ENCODE data around the gene COMMD6. TPM values are rescaled to one million over a fixed set of nuclear protein-coding genes. Genes with fewer than 3 reads are reported as not detected.

Gene COMMD6
- total RNA-seq, 1 experiment from 2014 or later = 131 TPM

- no CpG with 5 or more reads among the region's 3 CpGs for WGBS (ENCODE audit: extremely low coverage, insufficient read length, low lambda C conversion rate)
These were observed 15.7 kb downstream of the COMMD6 start for GRCh38 chr13:75521956-75522355.

More at GRCh38 chr13:75521956-75522355, 15.7 kb downstream of the COMMD6 start:
- no peak overlapping the region for H2BK20ac ChIP-seq (ENCODE audit: low read depth, low read length, poor library complexity, severe bottlenecking)
- no peak overlapping the region for H3T11ph ChIP-seq (ENCODE audit: low read length)
- no peak overlapping the region for H2BK12ac ChIP-seq (ENCODE audit: insufficient read length, low read depth, low read length)
- no peak for DNase-seq
- H3K27me3 Mint-ChIP-seq (ENCODE audit: low read depth) = no peaks in the 10 kb centered on the region
- no peaks in the 10 kb centered on the region for H3K4me1 ChIP-seq (ENCODE audit: insufficient read depth, low read length)
- no peak for TF ChIP-seq CTCF (conservative IDR thresholded peaks at IDR 0.05)
- H3K4ac ChIP-seq (ENCODE audit: low read depth, low read length) = no peak overlapping the region
- H3K79me1 ChIP-seq (ENCODE audit: insufficient read depth, low read depth, low read length, poor library complexity, severe bottlenecking) = no peaks in the 10 kb centered on the region
- H3K9me3 Mint-ChIP-seq = peaks cover 22 to 38% of the 10 kb centered on the region in 2 experiments
- no peak overlapping the region for H3K18ac ChIP-seq (ENCODE audit: insufficient read length, low read depth, low read length)
- H2AK5ac ChIP-seq (ENCODE audit: insufficient read length, low read length) = no peak overlapping the region
- H3K9me3 ChIP-seq (ENCODE audit: control insufficient read depth, low read depth, low read length) = no peaks in the 10 kb centered on the region
- H3K14ac ChIP-seq (ENCODE audit: insufficient read depth, low read length) = no peak overlapping the region
- H4K91ac ChIP-seq (ENCODE audit: insufficient read length, low read depth, low read length) = no peak overlapping the region
- H3K23ac ChIP-seq (ENCODE audit: insufficient read length, low read depth, low read length) = no peak overlapping the region
- H2AFZ ChIP-seq (ENCODE audit: low read length) = no peak overlapping the region
- no peak overlapping the region for H3K4me2 ChIP-seq (ENCODE audit: insufficient read depth, insufficient read length, low read length)
- H3K4me1 Mint-ChIP-seq = peaks cover 5% of the 10 kb centered on the region in 2 experiments
- H3K36me3 Mint-ChIP-seq (ENCODE audit: insufficient read depth in 1 of 3, low read depth in 3 of 3) = peaks cover 18 to 37% (median 26%) of the 10 kb centered on the region in 3 experiments
- H3K79me2 ChIP-seq (ENCODE audit: insufficient read depth, low read length) = no peaks in the 10 kb centered on the region
- no peak overlapping the region for H3K27ac Mint-ChIP-seq
- H2BK15ac ChIP-seq (ENCODE audit: low read depth, low read length) = no peak overlapping the region
- H4K5ac ChIP-seq (ENCODE audit: insufficient read length, low read depth, low read length) = no peak overlapping the region
- no peak overlapping the region for H2BK120ac ChIP-seq (ENCODE audit: low read depth, low read length, poor library complexity, severe bottlenecking)
- no peak overlapping the region for H3K56ac ChIP-seq (ENCODE audit: insufficient read length, low read depth, low read length)
- H3K27ac ChIP-seq (ENCODE audit: insufficient read length, low read depth, low read length) = no peak overlapping the region
- no peak overlapping the region for H3K9ac ChIP-seq (ENCODE audit: extremely low read depth, insufficient read length, low read length)
- H3K4me3 Mint-ChIP-seq = no peak overlapping the region
- no peak overlapping the region for H4K8ac ChIP-seq (replicated peaks; ENCODE audit: insufficient read length, low read depth, low read length)
- H3K23me2 ChIP-seq (ENCODE audit: insufficient read length, low read depth, low read length, poor library complexity, severe bottlenecking) = no peaks in the 10 kb centered on the region
- H3K27me3 ChIP-seq (ENCODE audit: insufficient read depth, low read length) = no peaks in the 10 kb centered on the region
- no peaks in the 10 kb centered on the region for H4K20me1 ChIP-seq (ENCODE audit: control insufficient read depth, insufficient read depth, insufficient read length)
- H2BK5ac ChIP-seq (ENCODE audit: insufficient read length, low read length) = no peak overlapping the region

Data from H9 (cell line).